GM12891 (cell line): ENCODE results near the gene CCL13.

Experiments used
- PAX5 ChIP-seq: IDR thresholded peaks from 2 replicates; pipeline ENCODE4 v1.6.1; 2011; ENCODE audit warnings: low read length, moderate library complexity, mild to moderate bottlenecking; ENCODE audit not compliant: insufficient read depth, severe bottlenecking
- POLR2A ChIP-seq: IDR thresholded peaks from 2 replicates; pipeline ENCODE4 v1.6.1; 2011; ENCODE audit warnings: low read depth, low read length, control low read depth
- POLR2AphosphoS5 ChIP-seq: IDR thresholded peaks from 2 replicates; pipeline ENCODE4 v1.6.1; 2011; ENCODE audit warnings: low read depth, low read length, control low read depth
- SPI1 ChIP-seq: IDR thresholded peaks from 2 replicates; pipeline ENCODE4 v1.6.1; 2011; ENCODE audit warnings: low read depth, low read length, control low read depth
- TAF1 ChIP-seq: IDR thresholded peaks from 2 replicates; pipeline ENCODE4 v1.6.1; 2011; ENCODE audit warnings: low read depth, low read length, control low read depth

GRCh38 chr17:34318474-34318873 lies 37.8 kb upstream of the CCL13 start:
- TF ChIP-seq SPI1 (no peak), POLR2A (no peak), TAF1 (no peak), POLR2AphosphoS5 (no peak), PAX5 (no peak)
